GM19035 (cell line): ENCODE results near the gene TNFAIP8L3.
"Not testable (repeated sequence)": the region's sequence is repeated elsewhere in the genome, so short reads cannot be mapped to it uniquely, and the experiment has no call there.

Experiments used
- ATAC-seq: cut with Tn5 transposase; IDR thresholded peaks from one replicate; pipeline ENCODE4 v1.9.1; 2021; ENCODE audit not compliant: unreplicated experiment

Gene TNFAIP8L3

DNA sequence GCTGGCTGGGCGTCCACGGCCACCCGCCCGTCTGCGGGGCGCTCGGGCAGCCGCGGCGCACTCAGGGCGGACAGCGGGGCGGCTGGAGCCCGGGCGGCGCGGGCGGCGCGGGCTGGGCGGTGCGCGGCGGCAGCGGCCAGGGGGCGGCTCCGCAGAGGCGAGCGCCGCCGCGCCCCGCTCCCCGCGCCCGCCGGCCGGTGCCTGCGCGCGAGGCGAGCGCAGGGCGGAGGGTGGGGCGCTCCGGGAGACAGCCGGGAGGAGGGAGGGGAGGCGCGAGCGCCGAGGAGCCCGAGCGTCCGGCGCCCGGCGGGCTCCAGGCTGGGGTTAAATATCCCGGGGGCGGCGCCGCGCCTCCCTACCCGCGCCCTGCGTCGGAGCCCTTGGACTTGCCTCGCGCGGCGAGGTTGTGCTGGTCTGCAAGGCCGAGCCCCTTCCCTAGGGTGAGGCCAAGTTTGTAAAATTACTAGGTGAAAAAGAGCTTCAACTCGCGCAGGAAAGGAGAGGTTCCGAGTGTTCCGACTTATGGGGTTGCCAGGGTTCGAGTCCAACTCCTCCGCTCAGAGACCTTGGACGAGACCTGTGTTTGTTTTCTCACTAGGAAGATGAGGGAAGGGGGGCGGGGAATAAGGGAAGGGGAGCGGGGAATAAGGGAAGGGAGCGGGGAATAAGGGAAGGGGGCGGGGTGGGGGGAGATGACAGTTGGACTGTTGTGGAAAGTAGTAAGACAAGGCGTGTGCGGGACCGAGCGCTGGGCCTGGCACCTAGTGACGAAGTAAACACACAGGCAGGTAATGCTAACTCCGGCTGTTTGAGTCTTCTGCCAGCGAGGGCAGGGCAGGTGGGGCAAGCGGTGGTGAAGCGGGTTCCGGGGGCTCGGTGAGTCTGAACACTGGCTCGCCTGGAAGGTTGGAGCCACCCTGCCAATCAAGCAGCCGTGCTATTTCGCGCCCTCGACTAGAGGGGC lies at the start of gene TNFAIP8L3:
Gene TNFAIP8L3 (minus strand): TSS at position 301 of the 964 bp plus-strand sequence. CDS start 311 bp downstream, outside the sequence.
- no peak for ATAC-seq

DNA sequence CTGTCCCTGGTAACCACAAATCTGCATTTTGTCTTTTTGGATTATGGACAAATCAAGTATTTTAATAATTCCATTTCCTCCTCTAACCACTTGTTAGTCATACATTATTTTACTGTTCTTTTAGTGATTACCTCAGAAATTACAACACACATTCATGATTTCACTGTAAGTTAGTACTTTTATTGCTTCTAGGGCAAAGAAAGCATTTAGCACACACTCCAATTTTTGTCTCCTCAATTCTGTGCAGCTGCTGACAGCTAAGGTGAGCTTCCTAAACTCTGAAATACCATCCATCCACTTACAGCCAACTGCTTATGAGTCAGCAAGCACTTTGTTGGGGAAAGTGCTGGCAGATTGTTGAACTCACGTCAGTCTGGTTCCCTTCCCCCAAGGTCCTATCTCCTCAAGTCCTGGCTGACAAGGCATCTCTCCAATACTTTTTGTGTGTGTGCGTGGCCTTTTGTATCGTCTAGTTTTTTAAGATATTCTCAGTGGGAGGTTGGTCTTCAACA lies 49.4 kb upstream of the TNFAIP8L3 start:
- no peak for ATAC-seq

DNA sequence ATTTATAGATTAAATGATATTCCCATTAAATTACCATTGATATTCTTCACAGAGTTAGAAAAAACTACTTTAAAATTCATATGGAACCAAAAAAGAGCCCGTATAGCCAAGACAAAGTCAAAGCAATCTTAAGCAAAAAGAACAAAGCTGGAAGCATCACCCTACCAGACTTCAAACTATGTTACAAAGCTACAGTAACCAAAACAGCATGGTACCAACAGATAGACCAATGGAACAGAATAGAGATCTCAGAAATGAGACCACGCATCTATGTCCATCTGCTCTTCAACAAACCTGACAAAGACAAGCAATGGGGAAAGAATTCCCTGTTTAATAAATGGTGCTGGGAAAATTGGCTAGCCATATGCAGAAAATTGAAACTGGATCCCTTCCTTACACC lies 45.6 kb upstream of the TNFAIP8L3 start:
- not testable (repeated sequence) for ATAC-seq

DNA sequence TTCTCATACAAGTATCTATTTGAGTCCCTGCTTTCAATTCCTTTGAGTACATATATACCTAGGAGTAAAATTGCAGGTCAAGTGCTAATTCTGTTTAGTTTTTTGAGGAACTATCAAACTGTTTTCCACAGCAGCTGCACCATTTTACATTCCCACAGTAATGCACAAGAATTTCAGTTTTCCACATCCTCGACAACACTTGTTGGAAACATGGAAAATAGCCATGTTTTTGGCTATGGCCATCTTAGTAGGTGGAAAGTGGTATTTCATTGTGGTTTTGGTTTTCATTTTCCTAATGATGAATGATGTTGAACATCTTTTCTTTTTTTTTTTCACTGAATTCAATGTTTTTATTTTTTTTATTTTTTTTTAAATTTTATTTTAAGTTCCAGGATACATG lies 44.4 kb upstream of the TNFAIP8L3 start:
- no peak for ATAC-seq

- no peak for ATAC-seq
These were observed 43.2 kb upstream of the TNFAIP8L3 start for GRCh38 chr15:51137880-51138430.

- ATAC-seq = no peak
These were observed 42.3 kb upstream of the TNFAIP8L3 start for GRCh38 chr15:51137024-51137423.

DNA sequence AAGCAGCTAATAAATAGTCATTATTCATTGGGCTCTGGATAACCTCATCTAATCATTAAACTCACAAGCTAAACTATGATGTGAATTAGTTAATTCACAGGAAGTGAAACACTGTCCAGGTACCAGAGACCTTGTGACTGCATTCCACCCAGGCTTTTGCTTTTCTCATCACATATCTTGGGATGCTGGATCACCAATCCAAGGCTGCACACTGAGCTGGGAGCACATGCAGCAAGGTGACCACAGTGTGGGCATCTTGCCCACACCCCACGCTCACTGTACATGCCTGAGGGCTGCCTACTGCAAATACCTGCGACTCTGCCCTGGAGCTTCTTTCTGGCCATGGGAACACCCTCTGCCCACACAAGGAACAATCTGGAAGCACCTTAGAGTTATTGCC lies 40.6 kb upstream of the TNFAIP8L3 start:
- no peak for ATAC-seq

DNA sequence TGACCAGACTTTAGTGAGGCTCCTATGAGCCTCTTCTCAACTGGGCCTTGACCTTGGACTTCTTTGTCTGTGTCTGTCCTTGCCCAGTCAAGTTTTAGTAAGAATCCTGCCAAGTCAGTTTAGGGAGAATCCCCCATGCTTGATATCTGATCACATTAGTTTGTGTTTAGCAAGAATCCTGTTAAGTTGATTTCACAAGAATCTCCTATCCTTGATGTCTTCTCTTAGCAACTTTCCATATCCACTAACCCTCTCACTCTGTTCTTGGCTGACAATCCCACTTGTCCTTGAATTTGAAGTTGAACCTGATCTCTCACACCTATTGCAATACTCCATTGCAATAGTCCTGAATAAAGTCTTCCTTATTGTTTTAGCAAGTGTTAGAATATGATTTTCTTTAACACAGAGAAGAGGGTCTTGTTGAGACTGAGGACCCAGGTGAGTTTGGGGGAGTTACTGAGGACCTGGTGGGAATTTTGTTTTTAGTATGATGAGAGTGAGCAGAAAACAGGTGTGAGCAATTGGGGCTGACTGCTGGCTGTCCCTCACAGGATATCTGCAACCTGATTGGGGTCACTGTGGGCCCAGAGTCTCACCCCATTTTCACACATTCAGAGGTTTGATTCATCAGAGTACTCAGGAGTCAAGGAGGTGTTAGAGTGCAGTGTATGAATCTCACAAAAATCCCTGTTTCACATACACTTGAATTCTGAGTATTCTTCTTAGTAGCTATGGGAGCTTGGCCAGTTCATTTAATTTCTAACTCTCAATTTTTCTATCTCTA lies 39.9 kb upstream of the TNFAIP8L3 start:
- ATAC-seq = no peak

GRCh38 chr15:51133140-51133765 lies 38.5 kb upstream of the TNFAIP8L3 start:
- no peak for ATAC-seq

GRCh38 chr15:51132384-51133139 lies 37.9 kb upstream of the TNFAIP8L3 start:
- no peak for ATAC-seq

DNA sequence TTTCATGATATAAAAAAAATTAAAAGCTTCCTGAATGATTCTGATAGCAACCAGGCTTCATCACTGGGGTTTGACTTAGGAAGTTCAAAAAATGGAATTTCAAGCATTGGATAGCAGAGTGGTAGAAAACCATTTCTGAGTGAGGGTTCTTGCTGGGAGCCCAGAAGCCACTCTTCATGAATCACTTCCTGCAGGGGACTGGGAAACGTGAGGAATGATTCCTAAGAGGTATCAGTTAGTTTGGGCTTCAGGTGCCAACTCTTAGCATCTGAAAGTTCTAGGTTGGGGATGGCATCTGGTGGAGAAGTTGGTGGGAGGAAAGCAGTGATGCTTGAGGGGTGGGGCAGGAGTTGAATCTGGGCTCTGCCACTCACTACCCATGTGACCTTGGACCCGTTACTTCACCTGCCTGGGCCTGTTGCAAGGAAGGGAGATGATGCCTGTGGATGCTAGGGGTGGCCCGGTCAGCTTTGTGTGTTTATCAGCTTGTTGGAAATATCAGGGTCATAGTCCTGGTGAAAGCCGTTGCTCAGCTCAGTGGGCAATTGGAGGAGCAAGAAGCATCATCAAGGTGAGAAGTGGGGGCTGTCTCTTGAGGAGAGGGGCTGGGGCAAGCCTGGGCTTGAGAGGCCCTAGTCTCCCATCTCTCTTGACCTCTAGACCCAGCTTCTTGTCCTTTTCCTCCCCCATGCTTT lies 37.0 kb upstream of the TNFAIP8L3 start:
- ATAC-seq = no peak

GRCh38 chr15:51130344-51130743 lies 35.6 kb upstream of the TNFAIP8L3 start:
- no peak for ATAC-seq

GRCh38 chr15:51129535-51130188 lies 35.0 kb upstream of the TNFAIP8L3 start:
- no peak for ATAC-seq

- no peak for ATAC-seq
These were observed 34.0 kb upstream of the TNFAIP8L3 start for GRCh38 chr15:51128701-51129100.

DNA sequence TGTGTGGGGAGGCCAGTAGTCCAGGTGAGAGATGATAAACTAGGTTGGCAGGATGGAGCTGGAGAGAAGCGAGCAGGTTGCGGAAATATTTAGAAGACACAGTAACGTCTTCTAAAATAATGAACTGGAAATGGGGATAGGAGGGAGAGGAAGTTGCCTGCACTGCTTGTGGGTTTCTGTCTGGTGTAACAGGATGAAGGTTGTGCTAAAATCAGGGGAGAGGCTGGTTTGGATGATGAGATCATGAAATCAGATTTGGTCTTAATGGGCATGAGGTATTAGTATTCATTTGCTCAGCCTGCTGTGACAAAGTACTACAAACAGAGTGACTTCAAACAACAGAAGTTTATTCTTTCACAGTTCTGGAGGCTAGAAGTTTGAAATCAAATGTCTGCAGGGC lies 32.1 kb upstream of the TNFAIP8L3 start:
- ATAC-seq = no peak

DNA sequence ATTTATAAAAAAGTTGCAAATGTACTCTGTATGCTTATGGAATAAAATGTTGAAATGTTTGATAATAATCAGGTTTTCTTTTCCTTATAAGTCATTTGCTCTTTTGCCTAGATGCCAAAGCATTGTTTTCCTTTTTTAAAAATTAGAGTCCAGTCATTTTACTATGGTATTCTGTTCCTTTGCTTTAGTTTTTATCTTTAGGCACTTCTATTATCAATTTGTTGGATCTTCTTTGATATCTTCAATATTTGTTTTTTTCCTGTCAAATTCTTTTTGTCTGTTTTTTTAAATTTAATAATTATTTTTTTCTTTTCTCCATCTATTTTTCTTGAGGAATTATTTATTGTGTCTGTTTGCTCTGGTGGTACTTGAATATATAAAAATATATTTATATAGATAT lies 28.3 kb upstream of the TNFAIP8L3 start:
- not testable (repeated sequence) for ATAC-seq

DNA sequence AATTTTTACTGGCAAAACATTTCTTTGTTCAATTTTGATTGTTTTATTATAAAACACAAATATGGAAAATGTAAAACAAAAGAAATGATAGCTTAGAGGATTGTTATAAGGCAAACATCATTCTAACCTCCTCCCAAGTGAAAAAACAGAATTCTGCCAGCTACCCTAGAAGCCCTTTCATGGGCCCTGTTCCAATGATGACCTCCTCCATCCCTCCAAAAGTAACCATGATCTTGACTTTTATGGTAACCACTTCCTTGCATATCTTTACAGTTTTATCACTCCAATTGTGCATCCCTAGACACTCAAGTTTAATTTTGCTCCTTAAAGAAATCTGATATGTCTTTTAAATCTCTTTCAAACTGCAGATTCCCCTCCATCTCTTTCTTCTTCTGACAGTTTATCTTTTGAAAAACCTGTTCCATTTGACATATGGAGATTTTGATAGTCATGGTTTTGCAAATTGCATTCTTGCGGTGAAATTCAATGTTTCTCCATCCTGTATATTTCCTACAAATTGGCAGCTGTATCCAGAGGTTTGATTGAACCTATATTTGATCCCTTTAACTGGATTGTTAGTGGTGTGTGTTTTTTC lies 27.0 kb upstream of the TNFAIP8L3 start:
- ATAC-seq = no peak

DNA sequence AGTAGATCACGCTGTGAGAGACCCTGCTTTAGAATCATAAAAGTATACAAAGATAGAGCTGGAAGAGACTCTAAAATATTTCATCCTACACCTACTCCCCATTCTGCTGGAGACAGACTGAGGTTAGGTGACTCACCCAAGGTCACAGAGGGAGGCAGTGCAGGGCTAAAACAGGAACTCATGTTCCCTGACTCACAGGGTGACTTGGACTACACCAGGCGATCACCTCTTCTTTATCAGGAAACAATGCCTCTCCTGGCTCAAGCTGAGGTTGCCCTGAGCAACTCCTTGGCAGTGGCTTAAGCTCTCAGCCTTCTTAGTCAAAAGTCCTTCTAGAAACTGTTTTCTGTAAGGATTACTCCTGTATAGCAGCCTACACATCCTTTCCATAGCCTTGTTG lies 26.4 kb upstream of the TNFAIP8L3 start:
- no peak for ATAC-seq

GRCh38 chr15:51119120-51119519 lies 24.4 kb upstream of the TNFAIP8L3 start:
- no peak for ATAC-seq
